Lower leg skin (tissue), 4 donors: ENCODE data around the gene ENTPD5. TPM values are rescaled to one million over a fixed set of nuclear protein-coding genes. Genes with fewer than 3 reads are reported as not detected.

Source experiments
- DNase-seq, 2 donors: peaks; one replicate each; pipeline ENCODE4 v3.0.0-alpha.2; 2019; ENCODE audit warnings: low spot score in 2 of 2
- H3K4me3 ChIP-seq: fragments of 200-600 bp; sonication (generic); 2 replicates; pipeline ENCODE4 v1.5.1; 2017; ENCODE audit warnings: mild to moderate bottlenecking, low read depth; ENCODE audit not compliant: poor library complexity, severe bottlenecking
- POLR2A ChIP-seq, 2 donors: fragments of 450-650 bp; IDR thresholded peaks; one replicate each; pipeline ENCODE4 v1.6.1; 2016 to 2017; ENCODE audit warnings: antibody characterized with exemption in 2 of 2, mild to moderate bottlenecking in 1 of 2, moderate library complexity in 1 of 2
- WGBS, 2 donors: methylation state at CpG; one replicate each; pipeline ENCODE4 v1.1.5; 2018; 5-methylcytosine and 5-hydroxymethylcytosine counted together
- intact Hi-C: fragments of 100-400 bp; cut with DNase I; formaldehyde crosslinking; loops from one replicate; pipeline ENCODE4 v1.15.0; 2023; ENCODE audit warnings: low total_unique reads
- total RNA-seq, 4 donors: library from RNA; depleted of rRNA; stranded (reverse); fragments of >200 nt; gene quantifications; one replicate each; pipeline ENCODE4 v1.1.0, GENCODE V29; 2016
- TF ChIP-seq, protein P1 (sequence below), 3 donors: fragments of 450-650 bp; IDR thresholded peaks; one replicate each; pipeline ENCODE4 v1.5.1; 2016; ENCODE audit warnings: antibody characterized with exemption in 3 of 3, mild to moderate bottlenecking in 3 of 3, moderate library complexity in 2 of 3

The ENTPD5 gene
- total RNA-seq, 4 donors from 2014 or later = 3.9 to 16.9 (median 10.8) TPM

DNA sequence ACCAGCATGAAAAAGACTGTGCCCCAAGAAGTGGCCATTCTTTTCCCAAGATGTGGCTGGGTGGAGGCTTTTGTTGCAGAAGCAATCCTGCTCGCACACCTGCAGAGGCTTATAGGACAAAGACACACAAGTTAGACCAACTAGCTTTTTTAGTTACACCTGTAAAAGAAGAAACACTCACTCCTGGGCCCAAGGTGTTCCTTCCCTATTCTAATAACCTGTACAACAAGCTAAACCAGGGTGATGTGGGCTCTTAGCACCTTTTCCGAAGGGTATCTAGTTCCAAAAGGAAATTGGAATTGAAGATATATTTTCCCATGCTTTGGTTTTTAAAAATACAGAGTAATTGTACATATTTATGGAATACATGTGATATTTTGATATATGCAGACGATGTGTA is 31.0 kb downstream of the ENTPD5 start:
- TF ChIP-seq, protein P1, sequence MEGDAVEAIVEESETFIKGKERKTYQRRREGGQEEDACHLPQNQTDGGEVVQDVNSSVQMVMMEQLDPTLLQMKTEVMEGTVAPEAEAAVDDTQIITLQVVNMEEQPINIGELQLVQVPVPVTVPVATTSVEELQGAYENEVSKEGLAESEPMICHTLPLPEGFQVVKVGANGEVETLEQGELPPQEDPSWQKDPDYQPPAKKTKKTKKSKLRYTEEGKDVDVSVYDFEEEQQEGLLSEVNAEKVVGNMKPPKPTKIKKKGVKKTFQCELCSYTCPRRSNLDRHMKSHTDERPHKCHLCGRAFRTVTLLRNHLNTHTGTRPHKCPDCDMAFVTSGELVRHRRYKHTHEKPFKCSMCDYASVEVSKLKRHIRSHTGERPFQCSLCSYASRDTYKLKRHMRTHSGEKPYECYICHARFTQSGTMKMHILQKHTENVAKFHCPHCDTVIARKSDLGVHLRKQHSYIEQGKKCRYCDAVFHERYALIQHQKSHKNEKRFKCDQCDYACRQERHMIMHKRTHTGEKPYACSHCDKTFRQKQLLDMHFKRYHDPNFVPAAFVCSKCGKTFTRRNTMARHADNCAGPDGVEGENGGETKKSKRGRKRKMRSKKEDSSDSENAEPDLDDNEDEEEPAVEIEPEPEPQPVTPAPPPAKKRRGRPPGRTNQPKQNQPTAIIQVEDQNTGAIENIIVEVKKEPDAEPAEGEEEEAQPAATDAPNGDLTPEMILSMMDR (IDR thresholded peaks at IDR 0.05) = no peak
- TF ChIP-seq POLR2A (IDR thresholded peaks at IDR 0.05) = no peak
- no peak for DNase-seq
- intact Hi-C loops = no loop called here
- H3K4me3 ChIP-seq = no peak overlapping the region
- 84 to 89% methylated on average over 3 of the region's 3 CpGs for WGBS, 2 donors

DNA sequence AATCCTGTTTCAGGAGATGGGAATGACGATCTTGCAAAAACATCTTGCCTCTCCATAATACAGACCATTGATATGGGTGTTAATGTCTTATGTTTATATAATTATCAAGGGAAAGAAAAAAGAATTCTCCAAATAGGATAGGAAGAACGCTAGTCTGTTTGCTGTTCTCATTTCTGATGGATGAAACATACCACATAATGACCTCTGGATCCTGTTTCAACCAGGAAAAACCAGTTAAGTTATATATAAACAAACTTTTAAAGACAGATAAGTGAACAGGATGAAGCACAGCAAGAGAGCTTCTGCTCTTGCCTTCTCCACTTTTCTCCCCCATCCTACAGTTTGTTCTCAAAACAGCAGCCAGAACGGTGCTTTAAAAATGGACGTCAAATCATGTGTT is 41.2 kb downstream of the ENTPD5 start:
- intact Hi-C loops = no loop called here
- DNase-seq = no peak
- WGBS, 2 donors = 66 to 91% methylated on average over 4 of the region's 4 CpGs
- TF ChIP-seq, protein P1 (IDR thresholded peaks at IDR 0.05) = no peak
- no peak for TF ChIP-seq POLR2A (IDR thresholded peaks at IDR 0.05)
- H3K4me3 ChIP-seq = no peak overlapping the region

DNA sequence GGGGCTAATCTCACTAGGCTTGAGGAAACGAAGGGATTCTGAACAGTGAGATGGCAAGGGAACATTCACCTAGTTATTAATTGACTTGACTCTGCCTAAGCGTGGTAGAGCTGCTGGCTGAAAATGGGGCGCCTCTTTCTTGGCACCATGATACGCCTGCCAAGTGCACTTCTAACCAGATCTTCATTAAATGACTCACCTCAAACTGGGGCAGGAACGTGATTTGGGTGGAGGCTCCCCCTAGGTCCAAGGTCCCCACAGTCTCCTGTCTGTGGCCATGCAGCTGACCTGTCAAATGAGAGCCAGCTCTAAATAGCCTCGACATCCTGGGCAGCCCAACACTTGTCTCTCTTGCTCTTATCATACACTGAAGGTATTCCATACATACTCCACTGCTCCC is 43.0 kb downstream of the ENTPD5 start:
- WGBS, 2 donors = 59 to 85% methylated on average over 6 of the region's 6 CpGs
- H3K4me3 ChIP-seq = no peak overlapping the region
- DNase-seq = no peak
- no peak for TF ChIP-seq POLR2A (IDR thresholded peaks at IDR 0.05)
- TF ChIP-seq, protein P1 (IDR thresholded peaks at IDR 0.05) = no peak
- intact Hi-C loops = no loop called here

GRCh38 chr14:73973497-73973896 is 45.6 kb downstream of the ENTPD5 start:
- 82 to 90% methylated on average over 2 of the region's 2 CpGs for WGBS, 2 donors
- intact Hi-C loops = no loop called here
- TF ChIP-seq, protein P1 (IDR thresholded peaks at IDR 0.05) = no peak
- no peak for TF ChIP-seq POLR2A (IDR thresholded peaks at IDR 0.05)
- no peak overlapping the region for H3K4me3 ChIP-seq
- DNase-seq = peak in 1 of 2 donors; percentile 18

DNA sequence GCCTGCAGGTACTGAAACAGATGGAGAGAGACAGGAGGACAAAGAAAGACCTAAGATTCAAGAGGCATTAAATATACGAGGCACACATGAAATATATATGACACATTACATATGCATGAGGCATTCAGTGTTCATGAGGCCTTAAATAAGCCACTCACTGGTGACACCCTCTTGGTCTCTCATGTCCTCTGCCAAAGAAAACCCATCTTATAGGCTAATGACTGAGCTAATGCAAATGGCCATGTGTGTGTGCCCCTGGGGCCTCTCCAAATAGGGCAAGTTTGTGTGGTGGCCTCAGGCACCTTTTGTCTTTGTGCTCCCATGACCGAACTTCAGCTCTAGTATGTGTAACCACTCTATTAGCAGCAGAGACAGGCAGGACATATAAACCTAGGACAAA is 50.2 kb downstream of the ENTPD5 start:
- TF ChIP-seq, protein P1 (IDR thresholded peaks at IDR 0.05) = no peak
- TF ChIP-seq POLR2A (IDR thresholded peaks at IDR 0.05) = no peak
- WGBS, 2 donors = 88 to 92% methylated on average over 2 of the region's 2 CpGs
- DNase-seq = no peak

GRCh38 chr14:73965216-73965615 is 53.9 kb downstream of the ENTPD5 start:
- no peak for TF ChIP-seq POLR2A (IDR thresholded peaks at IDR 0.05)
- TF ChIP-seq, protein P1 (IDR thresholded peaks at IDR 0.05) = no peak
- 90 to 92% methylated on average over 4 of the region's 4 CpGs for WGBS, 2 donors
- H3K4me3 ChIP-seq = no peak overlapping the region
- no peak for DNase-seq
- intact Hi-C loops = no loop called here

More for the DNA sequence above, 50.2 kb downstream of the ENTPD5 start:
- intact Hi-C loops = no loop called here
- H3K4me3 ChIP-seq = no peak overlapping the region
